Measurements from ENCODE around the gene ST3GAL6.

GRCh38 chr3:98784042-98784441 lies 20.9 kb downstream of the ST3GAL6 start:
- TF ChIP-seq GABPA (IDR thresholded peaks at IDR 0.05; ENCODE audit: low read depth) (no peak), CTCF (IDR thresholded peaks at IDR 0.05; ENCODE audit: insufficient read depth, low read length) (no peak), POLR2AphosphoS5 (IDR thresholded peaks at IDR 0.05; ENCODE audit: low read depth) (no peak), REST (IDR thresholded peaks at IDR 0.05; ENCODE audit: insufficient replicate concordance, low read depth) (no peak), SPI1 (IDR thresholded peaks at IDR 0.05; ENCODE audit: borderline replicate concordance, low read depth) (no peak)

Measured in HL-60 (cell line).